ENCODE results near the gene HAAO.

Gene HAAO

DNA sequence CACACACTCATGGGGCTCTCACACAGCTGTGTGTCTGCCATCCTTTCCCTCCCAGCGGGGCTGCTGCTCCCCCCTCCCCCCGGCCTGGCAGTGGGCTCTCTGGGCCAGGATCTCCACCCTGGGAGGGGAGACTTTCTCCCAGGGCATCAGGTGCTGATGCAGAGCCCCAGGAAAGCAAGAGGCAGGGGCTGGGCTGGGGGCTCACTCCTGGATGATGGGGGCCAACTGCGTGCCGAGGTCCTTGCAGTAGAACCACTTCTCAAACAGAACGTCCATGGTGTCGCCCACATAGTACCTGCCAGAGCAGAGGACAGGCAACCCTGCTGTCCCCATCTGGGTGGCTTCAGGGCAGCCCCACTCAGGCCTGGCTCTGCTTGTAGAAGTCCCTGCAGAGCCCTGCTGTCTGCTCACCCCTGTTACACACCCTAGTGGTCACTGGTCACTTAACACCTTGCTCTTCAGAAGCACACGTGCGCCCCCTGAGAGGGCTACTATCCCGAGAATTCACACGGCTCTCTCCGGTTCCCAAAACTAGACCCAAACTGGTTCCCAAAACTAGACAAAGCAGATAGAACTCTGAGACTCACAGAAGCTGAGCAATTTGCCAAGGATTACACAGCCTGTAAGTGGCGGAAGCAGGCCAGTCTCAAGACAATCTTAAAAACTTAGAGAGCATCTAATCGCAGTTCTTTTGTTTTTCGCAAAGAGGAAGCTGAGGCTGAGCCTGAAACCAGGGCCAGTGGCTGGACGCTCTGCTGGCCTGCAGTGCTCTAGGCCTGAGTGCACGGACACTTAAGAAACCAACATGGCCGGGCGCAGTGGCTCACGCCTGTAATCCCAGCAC is 21.9 kb downstream of the HAAO start:
- H3K4me1 ChIP-seq: peaks cover 20% of the 10 kb centered on the region
- H3K27me3 ChIP-seq: no peaks in the 10 kb centered on the region
- H3K27ac ChIP-seq: no peak overlapping the region
- no peaks in the 10 kb centered on the region for H3K9me3 ChIP-seq
- no peak overlapping the region for H3K9ac ChIP-seq
- H3K36me3 ChIP-seq: no peaks in the 10 kb centered on the region
- no peak overlapping the region for H3K4me3 ChIP-seq
- H3K4me2 ChIP-seq: no peak overlapping the region
- no peak for TF ChIP-seq Cebpa-rat (IDR thresholded peaks at IDR 0.05)
- no peaks in the 10 kb centered on the region for H4K20me1 ChIP-seq

- Histone ChIP-seq H4K20me1 (no peaks in the 10 kb centered on the region), H3K27ac (no peak overlapping the region), H3K36me3 (no peaks in the 10 kb centered on the region), H3K4me3 (no peak overlapping the region), H3K9ac (no peak overlapping the region), H3K4me2 (no peak overlapping the region), H3K9me3 (no peaks in the 10 kb centered on the region), H3K27me3 (no peaks in the 10 kb centered on the region), H3K4me1 (peaks cover 13% of the 10 kb centered on the region)
- no peak for TF ChIP-seq Cebpa-rat (IDR thresholded peaks at IDR 0.05)
These were observed 22.6 kb downstream of the HAAO start for GRCh38 chr2:42769583-42770287.

- no peak overlapping the region for H3K9ac ChIP-seq
- H4K20me1 ChIP-seq: no peaks in the 10 kb centered on the region
- H3K4me3 ChIP-seq: no peak overlapping the region
- no peak overlapping the region for H3K4me2 ChIP-seq
- TF ChIP-seq Cebpa-rat (IDR thresholded peaks at IDR 0.05): no peak
- H3K27me3 ChIP-seq: no peaks in the 10 kb centered on the region
- H3K4me1 ChIP-seq: peaks cover 11% of the 10 kb centered on the region; the same call in 1 of the 2 replicates
- H3K9me3 ChIP-seq: no peaks in the 10 kb centered on the region
- H3K27ac ChIP-seq: no peak overlapping the region
- peaks cover 1% of the 10 kb centered on the region; the same call in 1 of the 2 replicates for H3K36me3 ChIP-seq
These were observed 23.6 kb downstream of the HAAO start for GRCh38 chr2:42768706-42769256.

DNA sequence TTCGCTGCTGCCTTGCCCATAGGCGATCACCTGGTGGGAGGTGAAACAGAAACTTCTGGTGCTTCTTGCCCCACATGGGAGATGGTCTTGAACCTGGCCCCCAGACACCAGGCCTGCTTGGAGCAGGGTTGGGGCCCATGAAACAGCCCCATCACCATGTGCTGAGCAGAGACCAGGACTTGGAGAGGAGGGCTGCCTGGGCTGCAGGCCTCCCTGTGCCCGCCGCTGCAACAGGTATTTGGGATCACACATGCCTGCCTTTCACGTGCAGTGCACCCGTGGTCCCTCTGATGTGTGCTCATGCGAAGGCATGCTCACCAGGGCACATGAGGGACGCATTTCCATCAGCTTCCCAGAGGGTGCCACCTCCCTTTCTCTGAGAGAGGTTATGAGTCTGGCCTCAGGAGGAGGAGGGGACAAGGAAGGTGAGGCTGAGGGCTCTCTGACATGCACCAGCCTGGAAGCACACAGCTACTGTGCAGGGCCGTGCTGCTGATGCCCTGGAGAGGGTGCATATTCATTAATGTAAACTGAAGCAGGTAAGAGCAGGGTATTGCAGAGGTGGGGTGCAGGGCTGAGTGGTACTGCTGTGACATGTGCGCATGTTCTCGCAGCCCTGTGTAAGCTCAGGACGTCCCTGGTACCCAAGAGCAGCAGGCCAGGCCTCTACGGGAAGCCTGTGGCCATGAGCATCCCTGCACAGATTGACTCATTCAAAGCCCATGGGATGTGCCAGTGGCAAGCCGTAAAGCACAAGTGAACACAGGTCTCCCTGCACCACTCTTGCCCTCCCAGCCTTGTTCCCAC is 24.3 kb downstream of the HAAO start:
- no peak overlapping the region for H3K27ac ChIP-seq
- H4K20me1 ChIP-seq: no peaks in the 10 kb centered on the region
- no peak for TF ChIP-seq Cebpa-rat (IDR thresholded peaks at IDR 0.05)
- H3K27me3 ChIP-seq: no peaks in the 10 kb centered on the region
- H3K4me1 ChIP-seq: peaks cover 12% of the 10 kb centered on the region; the same call in 1 of the 2 replicates
- no peaks in the 10 kb centered on the region for H3K9me3 ChIP-seq
- H3K36me3 ChIP-seq: peaks cover 8% of the 10 kb centered on the region; the same call in 1 of the 2 replicates
- no peak overlapping the region for H3K9ac ChIP-seq
- H3K4me2 ChIP-seq: no peak overlapping the region
- no peak overlapping the region for H3K4me3 ChIP-seq

DNA sequence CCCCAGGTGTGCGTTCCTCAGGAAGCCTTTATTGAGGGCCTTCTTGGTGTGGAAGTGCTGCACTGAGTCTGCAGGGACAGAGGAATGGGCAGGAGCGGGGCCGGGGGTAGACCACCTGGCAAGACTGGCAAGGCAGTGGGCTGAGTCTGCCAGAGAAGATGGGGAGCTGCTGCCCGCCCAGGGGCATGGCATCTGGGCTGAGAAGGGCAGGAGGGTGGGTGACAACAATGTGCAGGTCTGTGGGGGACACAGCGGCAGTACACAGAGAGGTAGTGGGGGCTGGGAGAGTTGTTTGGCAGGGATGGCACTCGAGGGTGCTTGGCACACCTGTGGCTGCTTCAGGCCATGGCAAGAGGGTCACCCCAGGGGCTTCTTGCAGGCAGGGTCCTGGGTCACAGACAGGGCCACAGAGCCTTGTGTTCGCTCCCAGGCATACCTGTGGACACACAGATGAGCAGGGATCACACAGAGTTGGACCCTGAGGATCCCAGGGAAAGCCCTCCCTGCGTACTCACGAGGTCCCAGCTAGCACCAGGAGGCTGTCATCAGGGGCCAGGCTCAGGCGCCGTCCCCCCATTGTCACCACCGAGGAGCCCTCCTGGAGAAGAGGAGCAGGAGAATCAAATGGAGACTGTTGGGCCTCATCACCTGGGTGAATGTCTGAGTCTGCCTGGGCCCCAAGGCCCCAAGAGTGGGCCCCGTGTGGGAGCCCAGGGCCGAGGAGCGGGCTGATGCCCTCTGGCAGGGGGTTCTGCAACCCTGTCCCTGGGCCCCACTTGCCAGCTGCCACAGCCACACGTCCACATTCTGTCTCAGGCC is 25.1 kb downstream of the HAAO start:
- no peak for TF ChIP-seq Cebpa-rat (IDR thresholded peaks at IDR 0.05)
- H3K27ac ChIP-seq: no peak overlapping the region
- no peak overlapping the region for H3K9ac ChIP-seq
- H4K20me1 ChIP-seq: no peaks in the 10 kb centered on the region
- no peak overlapping the region for H3K4me2 ChIP-seq
- no peaks in the 10 kb centered on the region for H3K27me3 ChIP-seq
- H3K36me3 ChIP-seq: peaks cover 15% of the 10 kb centered on the region; the same call in 1 of the 2 replicates
- H3K4me1 ChIP-seq: peaks cover 12% of the 10 kb centered on the region; the same call in 1 of the 2 replicates
- no peak overlapping the region for H3K4me3 ChIP-seq
- H3K9me3 ChIP-seq: no peaks in the 10 kb centered on the region

DNA sequence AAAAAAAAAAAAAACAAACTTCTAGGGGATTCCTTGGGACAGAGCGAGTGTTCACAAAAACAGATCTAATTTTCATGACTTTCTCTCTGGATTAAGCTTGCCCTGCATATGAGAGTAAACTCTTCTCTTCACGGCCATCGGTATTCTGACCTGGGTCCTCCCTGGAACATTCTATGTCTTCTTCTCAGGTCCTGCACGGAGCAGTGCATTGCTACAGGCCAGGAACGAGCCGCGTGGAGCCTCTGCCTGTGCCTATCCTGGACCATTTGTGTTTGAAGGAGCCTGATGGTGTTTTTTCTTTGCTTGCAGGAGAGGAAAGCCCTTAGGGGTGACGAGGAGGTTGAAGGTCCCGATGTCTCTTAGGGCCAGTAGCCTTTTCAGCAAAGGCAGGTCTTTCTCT is 26.7 kb downstream of the HAAO start:
- no peak for TF ChIP-seq Cebpa-rat (IDR thresholded peaks at IDR 0.05)
- H3K36me3 ChIP-seq: peaks cover 16% of the 10 kb centered on the region; the same call in 1 of the 2 replicates
- H3K27me3 ChIP-seq: no peaks in the 10 kb centered on the region
- peaks cover 12% of the 10 kb centered on the region; the same call in 1 of the 2 replicates for H3K4me1 ChIP-seq
- no peak overlapping the region for H3K27ac ChIP-seq
- H3K4me3 ChIP-seq: no peak overlapping the region
- no peaks in the 10 kb centered on the region for H4K20me1 ChIP-seq
- H3K9ac ChIP-seq: no peak overlapping the region
- no peaks in the 10 kb centered on the region for H3K9me3 ChIP-seq
- H3K4me2 ChIP-seq: no peak overlapping the region

DNA sequence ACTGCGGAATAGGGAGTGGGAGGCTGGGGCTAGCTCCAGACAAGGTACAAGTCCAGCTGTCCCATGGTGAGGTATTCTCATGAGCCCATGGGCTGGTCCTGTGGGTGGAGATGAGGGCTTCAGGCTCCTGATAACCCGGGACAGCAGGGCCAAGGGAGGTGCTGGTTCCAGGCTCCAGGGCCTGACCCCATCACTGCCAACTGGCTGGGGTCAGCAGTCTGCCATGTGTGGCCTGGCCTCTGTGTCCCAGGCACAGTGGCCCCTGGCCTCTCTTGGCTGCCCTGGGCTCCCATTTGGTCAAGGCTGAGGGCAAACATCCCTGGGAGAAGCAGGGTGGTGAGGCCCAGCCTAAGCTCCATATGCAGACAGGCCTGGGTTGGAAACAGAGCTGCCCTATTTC is 27.5 kb downstream of the HAAO start:
- Histone ChIP-seq H3K4me3 (no peak overlapping the region), H3K9me3 (no peaks in the 10 kb centered on the region), H3K4me1 (peaks cover 12% of the 10 kb centered on the region; the same call in 1 of the 2 replicates), H4K20me1 (no peaks in the 10 kb centered on the region), H3K9ac (no peak overlapping the region), H3K27me3 (no peaks in the 10 kb centered on the region), H3K27ac (no peak overlapping the region), H3K36me3 (peaks cover 21% of the 10 kb centered on the region; the same call in 1 of the 2 replicates), H3K4me2 (no peak overlapping the region)
- no peak for TF ChIP-seq Cebpa-rat (IDR thresholded peaks at IDR 0.05)

GRCh38 chr2:42764096-42764495 is 28.3 kb downstream of the HAAO start, which contains the start of gene OXER1:
Gene OXER1, minus strand, starts transcription at chr2:42764135. Its CDS starts 73 bp downstream, at chr2:42764062.
- no peaks in the 10 kb centered on the region for H3K27me3 ChIP-seq
- no peak for TF ChIP-seq Cebpa-rat (IDR thresholded peaks at IDR 0.05)
- no peak within 1 kb of the TSS for H3K4me2 ChIP-seq
- no peaks in the 10 kb centered on the region for H4K20me1 ChIP-seq
- no peak within 1 kb of the TSS for H3K9ac ChIP-seq
- H3K4me1 ChIP-seq: peaks cover 12% of the 10 kb centered on the region; the same call in 1 of the 2 replicates
- peaks cover 21% of the 10 kb centered on the region; the same call in 1 of the 2 replicates for H3K36me3 ChIP-seq
- 0 out of 2 replicates have a peak within 1 kb of the TSS, but pooled peaks have one; percentile 1 for H3K27ac ChIP-seq
- no peaks in the 10 kb centered on the region for H3K9me3 ChIP-seq
- no peak within 1 kb of the TSS for H3K4me3 ChIP-seq

All from BLaER1 (cell line).